GM21423 (cell line): ENCODE measurements around the gene GPR55.

Experiments used
- ATAC-seq: cut with Tn5 transposase; IDR thresholded peaks from one replicate; pipeline ENCODE4 v1.9.1; 2021; ENCODE audit warnings: mild to moderate bottlenecking, moderate library complexity; ENCODE audit not compliant: unreplicated experiment

The GPR55 gene

GRCh38 chr2:230921806-230922595, 3.0 kb downstream of the GPR55 start:
- no peak for ATAC-seq

- ATAC-seq, result no peak
Measured at GRCh38 chr2:230920167-230920566, 4.9 kb downstream of the GPR55 start.

GRCh38 chr2:230919681-230920080, 5.4 kb downstream of the GPR55 start:
- no peak for ATAC-seq

GRCh38 chr2:230919240-230919639, 5.8 kb downstream of the GPR55 start:
- ATAC-seq, result no peak

- ATAC-seq, result no peak
Measured at GRCh38 chr2:230916218-230916617, 8.8 kb downstream of the GPR55 start.

- no peak for ATAC-seq
Measured at GRCh38 chr2:230915319-230915718, 9.7 kb downstream of the GPR55 start.

GRCh38 chr2:230914886-230915285, 10.2 kb downstream of the GPR55 start:
- ATAC-seq, result no peak

GRCh38 chr2:230913406-230914143, 11.5 kb downstream of the GPR55 start:
- ATAC-seq, result no peak

- ATAC-seq, result no peak
Measured at GRCh38 chr2:230912724-230913123, 12.3 kb downstream of the GPR55 start.

GRCh38 chr2:230912046-230912445, 13.0 kb downstream of the GPR55 start:
- ATAC-seq, result no peak

GRCh38 chr2:230910546-230911177, 14.4 kb downstream of the GPR55 start:
- ATAC-seq, result no peak

GRCh38 chr2:230909841-230910545, 15.0 kb downstream of the GPR55 start:
- no peak for ATAC-seq

GRCh38 chr2:230908595-230909191, 16.3 kb downstream of the GPR55 start:
- no peak for ATAC-seq

GRCh38 chr2:230908092-230908594, 16.9 kb downstream of the GPR55 start:
- ATAC-seq, result no peak

- no peak for ATAC-seq
Measured at GRCh38 chr2:230907361-230908091, 17.5 kb downstream of the GPR55 start.

- no peak for ATAC-seq
Measured at GRCh38 chr2:230906471-230907230, 18.4 kb downstream of the GPR55 start.

- no peak for ATAC-seq
Measured at GRCh38 chr2:230905448-230906421, 19.3 kb downstream of the GPR55 start.

- no peak for ATAC-seq
Measured at GRCh38 chr2:230904856-230905447, 20.1 kb downstream of the GPR55 start.
